SH-SY5Y (cell line): ENCODE data around the gene CIB2.

Experiments used
- GATA2 ChIP-seq: IDR thresholded peaks from 2 replicates; pipeline ENCODE4 v1.6.1; 2011; ENCODE audit warnings: mild to moderate bottlenecking, low read depth, low read length
- GATA3 ChIP-seq: IDR thresholded peaks from 2 replicates; pipeline ENCODE4 v1.6.1; 2011; ENCODE audit warnings: low read depth, mild to moderate bottlenecking, low read length, moderate library complexity

- TF ChIP-seq GATA2 (no peak), GATA3 (no peak)
Measured at GRCh38 chr15:78087951-78088772, 43.1 kb downstream of the CIB2 start.
